CD8-positive, alpha-beta memory T cell (primary cell): ENCODE data around the gene SORCS2. TPM values are rescaled to one million over a fixed set of nuclear protein-coding genes. Genes with fewer than 3 reads are reported as not detected.

ENCODE experiments used
- CTCF ChIA-PET: fragments of 350-600 bp; sonication (Branson Sonifier 250); formaldehyde crosslinking; loops from one replicate; lab custom pipeline; 2021; ENCODE audit warnings: antibody characterized with exemption; lab: Charles Lee
- POLR2A ChIA-PET: fragments of 350-600 bp; sonication (Branson Sonifier 250); formaldehyde crosslinking; loops from one replicate; lab custom pipeline; 2021; ENCODE audit warnings: antibody characterized with exemption; lab: Charles Lee
- DNase-seq, 5 donors: peaks; one replicate each; pipeline versions ENCODE4 v3.0.0 to v3.0.0-alpha.2; 2020 to 2022; ENCODE audit warnings: mixed read lengths in 1 of 5
- H3K27ac ChIP-seq: one replicate; pipeline ENCODE4 v1.7.0; 2013; ENCODE audit warnings: low read depth, mild to moderate bottlenecking, low read length, moderate library complexity
- H3K27me3 ChIP-seq: 2 replicates; pipeline ENCODE4 v1.7.0; 2013; ENCODE audit warnings: low read length, mild to moderate bottlenecking; ENCODE audit not compliant: insufficient read depth, poor library complexity, severe bottlenecking
- H3K36me3 ChIP-seq: 2 replicates; pipeline ENCODE4 v1.7.0; 2013; ENCODE audit warnings: mild to moderate bottlenecking, low read length, moderate library complexity; ENCODE audit not compliant: insufficient read depth
- H3K4me1 ChIP-seq: 2 replicates; pipeline ENCODE4 v1.7.0; 2013; ENCODE audit warnings: mild to moderate bottlenecking, low read length, moderate library complexity; ENCODE audit not compliant: insufficient read depth
- H3K4me3 ChIP-seq: 2 replicates; pipeline ENCODE4 v1.7.0; 2013; ENCODE audit warnings: mild to moderate bottlenecking, low read length
- H3K9me3 ChIP-seq: 2 replicates; pipeline ENCODE4 v1.7.0; 2013; ENCODE audit warnings: mild to moderate bottlenecking, low read length
- H3K27ac Mint-ChIP-seq, 8 donors: one replicate each; pipeline ENCODE4 v1.8.0; 2020 to 2021; ENCODE audit warnings: mixed read lengths in 8 of 8, mild to moderate bottlenecking in 6 of 8, inconsistent platforms in 3 of 8, moderate library complexity in 3 of 8
- H3K27me3 Mint-ChIP-seq, 2 donors: one replicate each; pipeline ENCODE4 v1.8.0; 2020 to 2021; ENCODE audit warnings: mixed read lengths in 2 of 2, mild to moderate bottlenecking in 1 of 2, moderate library complexity in 1 of 2
- H3K36me3 Mint-ChIP-seq, 3 donors: one replicate each; pipeline ENCODE4 v1.8.0; 2020 to 2021; ENCODE audit warnings: mixed read lengths in 3 of 3, inconsistent platforms in 1 of 3, mild to moderate bottlenecking in 1 of 3
- H3K4me1 Mint-ChIP-seq, 3 donors: one replicate each; pipeline ENCODE4 v1.8.0; 2020 to 2021; ENCODE audit warnings: mixed read lengths in 3 of 3, inconsistent platforms in 1 of 3, mild to moderate bottlenecking in 1 of 3
- H3K4me3 Mint-ChIP-seq, 7 donors: one replicate each; pipeline ENCODE4 v1.8.0; 2020 to 2021; ENCODE audit warnings: mixed read lengths in 7 of 7, mild to moderate bottlenecking in 6 of 7, moderate library complexity in 4 of 7, inconsistent platforms in 2 of 7
- H3K9me3 Mint-ChIP-seq, 5 donors: one replicate each; pipeline ENCODE4 v1.8.0; 2020 to 2022; ENCODE audit warnings: mixed read lengths in 5 of 5, mild to moderate bottlenecking in 3 of 5, moderate library complexity in 2 of 5, inconsistent platforms in 1 of 5
- polyA plus RNA-seq: library from polyadenylated mRNA; unstranded; fragments of 300-500 nt; fragmentation: Illumina TruSeq; gene quantifications from one replicate; pipeline ENCODE4 v1.2.3, GENCODE V29; 2021
- total RNA-seq, 2 experiments: library from RNA; stranded (reverse); gene quantifications; one replicate each; pipeline ENCODE4 v1.2.3, GENCODE V29; 2021

Gene SORCS2
- total and polyA plus RNA-seq, 3 experiments from 2014 or later, result not detected

DNA sequence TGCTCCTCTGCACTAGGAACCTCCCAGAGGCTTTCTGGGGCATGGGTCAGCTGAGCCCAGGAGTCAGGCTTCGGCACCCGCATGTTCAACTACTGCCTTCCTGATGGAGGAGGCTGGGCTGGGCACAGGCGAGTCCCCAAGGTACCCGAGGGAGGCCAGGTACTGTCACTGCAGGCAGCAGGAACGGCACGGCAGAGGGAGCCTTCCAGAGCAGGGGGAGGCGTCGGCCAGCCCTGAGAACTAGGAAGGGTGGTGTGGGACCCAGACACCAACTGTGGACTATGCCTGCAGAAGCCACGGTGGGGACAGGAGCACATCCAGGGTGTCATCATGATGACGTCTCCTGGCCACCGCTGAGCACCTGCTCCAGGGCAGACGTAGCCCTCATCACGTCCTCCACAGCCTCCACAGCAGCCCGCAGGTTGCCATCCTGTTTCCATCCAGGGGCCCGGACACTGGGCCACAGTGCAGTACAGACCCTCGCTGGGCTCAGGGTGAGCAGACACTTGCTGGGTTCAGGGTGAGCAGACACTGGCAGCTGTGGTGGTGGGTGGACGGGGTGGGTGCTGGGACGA is 40.8 kb downstream of the SORCS2 start:
- POLR2A ChIA-PET, result no interaction called here
- no peaks in the 10 kb centered on the region for H3K27me3 ChIP-seq
- H3K27ac Mint-ChIP-seq, result peak overlapping the region in 1 of 8 donors; percentile 47
- DNase-seq, result peak in 1 of 5 donors; percentile 35
- H3K36me3 Mint-ChIP-seq, result no peaks in the 10 kb centered on the region
- no peak overlapping the region for H3K27ac ChIP-seq
- CTCF ChIA-PET, result no interaction called here
- peaks cover 3 to 11% of the 10 kb centered on the region in 2 donors for H3K27me3 Mint-ChIP-seq
- peaks cover 0 to 7% (median 3%) of the 10 kb centered on the region in 5 donors for H3K9me3 Mint-ChIP-seq
- H3K4me1 Mint-ChIP-seq, result no peaks in the 10 kb centered on the region
- H3K36me3 ChIP-seq, result no peaks in the 10 kb centered on the region
- no peak overlapping the region for H3K4me3 Mint-ChIP-seq
- H3K4me3 ChIP-seq, result no peak overlapping the region
- no peaks in the 10 kb centered on the region for H3K9me3 ChIP-seq
- no peaks in the 10 kb centered on the region for H3K4me1 ChIP-seq

DNA sequence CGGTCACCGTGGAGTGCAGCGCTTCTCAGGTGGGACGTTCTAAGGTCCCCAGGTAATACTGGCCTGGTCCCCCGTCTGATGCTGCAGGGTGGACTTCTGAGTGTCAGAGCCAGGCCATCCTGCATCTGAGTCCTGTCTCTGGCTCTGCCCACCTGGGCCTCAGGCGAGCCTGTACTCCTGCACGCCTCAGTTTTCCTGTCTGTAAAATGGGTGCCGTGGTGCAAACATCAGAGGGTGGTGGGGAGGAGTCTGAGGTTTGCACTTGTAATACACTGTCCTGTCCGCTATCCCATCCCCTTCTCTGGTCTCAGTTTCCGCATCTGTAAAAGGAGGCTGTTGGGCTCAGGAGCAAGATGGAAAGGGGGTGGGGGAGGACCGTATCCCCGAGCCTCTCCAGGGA is 41.3 kb downstream of the SORCS2 start:
- CTCF ChIA-PET, result no interaction called here
- no peaks in the 10 kb centered on the region for H3K9me3 ChIP-seq
- H3K4me3 ChIP-seq, result no peak overlapping the region
- DNase-seq, result no peak
- Mint-ChIP-seq H3K27me3 (peaks cover 3 to 11% of the 10 kb centered on the region in 2 donors), H3K27ac (no peak overlapping the region), H3K36me3 (no peaks in the 10 kb centered on the region), H3K4me1 (no peaks in the 10 kb centered on the region), H3K9me3 (peaks cover 0 to 8% (median 6%) of the 10 kb centered on the region in 5 donors), H3K4me3 (no peak overlapping the region)
- no peaks in the 10 kb centered on the region for H3K36me3 ChIP-seq
- H3K4me1 ChIP-seq, result no peaks in the 10 kb centered on the region
- H3K27me3 ChIP-seq, result no peaks in the 10 kb centered on the region
- no peak overlapping the region for H3K27ac ChIP-seq
- POLR2A ChIA-PET, result no interaction called here

DNA sequence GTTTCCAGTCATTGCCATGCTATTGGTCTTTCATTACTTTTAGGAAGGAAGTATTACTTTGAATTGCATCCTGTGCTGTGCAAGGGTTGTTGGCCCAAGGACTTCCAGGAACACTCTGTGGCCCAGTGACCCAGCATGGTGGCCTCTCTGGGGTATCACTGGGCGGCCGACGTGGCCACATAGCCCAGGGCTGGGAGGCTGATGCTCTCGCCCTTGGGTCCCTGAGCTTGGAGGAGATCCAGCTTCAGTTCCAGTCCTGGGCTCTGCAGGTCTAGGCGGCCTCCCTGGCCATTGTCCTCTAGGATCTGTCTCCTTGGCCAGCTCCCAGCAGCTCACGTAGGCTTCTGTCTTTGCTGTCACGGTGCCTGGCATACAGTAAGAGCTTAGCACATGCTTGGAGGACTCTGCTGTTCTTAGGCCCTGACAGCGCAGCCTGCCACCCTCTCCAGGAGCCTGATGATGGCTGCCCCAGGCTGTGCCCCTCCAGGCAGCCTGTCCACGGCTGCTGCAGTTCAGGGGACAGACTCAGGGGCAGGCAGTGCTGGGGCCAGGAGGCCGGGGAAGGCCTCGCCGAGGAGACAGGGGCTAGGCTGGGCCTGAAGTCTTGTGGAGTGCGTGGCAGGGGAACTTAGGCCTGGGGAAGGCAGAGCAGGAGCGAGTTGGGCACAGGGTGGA is 42.2 kb downstream of the SORCS2 start:
- Mint-ChIP-seq H3K4me3 (no peak overlapping the region), H3K27ac (no peak overlapping the region), H3K4me1 (no peaks in the 10 kb centered on the region), H3K36me3 (no peaks in the 10 kb centered on the region), H3K27me3 (peaks cover 3 to 7% of the 10 kb centered on the region in 2 donors), H3K9me3 (peaks cover 3 to 16% (median 7%) of the 10 kb centered on the region in 5 donors)
- Histone ChIP-seq H3K4me3 (no peak overlapping the region), H3K27ac (no peak overlapping the region), H3K27me3 (no peaks in the 10 kb centered on the region), H3K36me3 (no peaks in the 10 kb centered on the region), H3K9me3 (no peaks in the 10 kb centered on the region), H3K4me1 (no peaks in the 10 kb centered on the region)
- ChIA-PET POLR2A (no interaction called here), CTCF (no interaction called here)
- peak in 1 of 5 donors; percentile 30 for DNase-seq

DNA sequence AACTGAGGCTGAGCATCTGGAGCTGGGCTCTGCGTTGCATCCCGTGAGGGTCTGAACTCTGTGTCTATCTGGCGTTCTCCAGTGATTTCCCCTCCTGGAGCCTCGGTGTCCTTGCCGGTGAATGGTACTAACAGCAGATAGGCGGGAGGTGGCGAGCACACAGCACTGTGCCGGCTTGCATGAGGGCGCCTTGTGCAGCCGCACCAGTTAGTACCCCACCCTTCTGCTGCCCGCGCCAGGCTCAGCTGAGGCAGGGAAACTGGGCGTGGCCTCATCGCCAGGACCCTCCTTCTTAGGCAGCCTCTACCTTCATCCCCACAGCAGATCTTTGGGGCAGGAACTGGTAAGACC is 42.7 kb downstream of the SORCS2 start:
- Histone ChIP-seq H3K36me3 (no peaks in the 10 kb centered on the region), H3K4me3 (no peak overlapping the region), H3K9me3 (no peaks in the 10 kb centered on the region), H3K27me3 (no peaks in the 10 kb centered on the region), H3K4me1 (no peaks in the 10 kb centered on the region), H3K27ac (no peak overlapping the region)
- Mint-ChIP-seq H3K36me3 (no peaks in the 10 kb centered on the region), H3K4me3 (no peak overlapping the region), H3K9me3 (peaks cover 3 to 17% (median 7%) of the 10 kb centered on the region in 5 donors), H3K27ac (no peak overlapping the region), H3K27me3 (peaks cover 3 to 7% of the 10 kb centered on the region in 2 donors), H3K4me1 (no peaks in the 10 kb centered on the region)
- ChIA-PET CTCF (no interaction called here), POLR2A (no interaction called here)
- DNase-seq, result no peak

DNA sequence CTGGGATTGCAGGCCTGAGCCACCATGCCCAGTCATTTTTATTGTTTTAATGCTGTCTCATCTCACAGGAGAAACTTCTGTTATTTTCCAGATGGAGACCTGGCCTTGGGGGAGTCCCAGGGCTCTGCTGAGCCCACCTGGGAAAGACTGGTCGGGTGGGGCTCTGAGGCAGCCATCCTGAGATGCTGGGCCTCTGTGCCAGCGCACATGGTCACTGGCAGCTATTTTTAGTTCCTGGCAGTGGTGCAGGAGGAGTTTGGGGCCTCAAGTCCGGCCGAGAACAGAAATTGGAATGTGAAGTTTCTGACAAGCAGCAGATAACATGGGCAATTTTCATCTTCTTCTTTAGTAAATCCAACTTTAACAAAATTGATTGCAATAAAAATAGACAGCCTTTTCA is 44.5 kb downstream of the SORCS2 start:
- Histone ChIP-seq H3K27me3 (no peaks in the 10 kb centered on the region), H3K27ac (no peak overlapping the region), H3K4me1 (no peaks in the 10 kb centered on the region), H3K36me3 (no peaks in the 10 kb centered on the region), H3K4me3 (no peak overlapping the region), H3K9me3 (no peaks in the 10 kb centered on the region)
- Mint-ChIP-seq H3K27ac (no peak overlapping the region), H3K9me3 (peaks cover 3 to 17% (median 7%) of the 10 kb centered on the region in 5 donors), H3K4me1 (no peaks in the 10 kb centered on the region), H3K27me3 (peaks cover 4 to 7% of the 10 kb centered on the region in 2 donors), H3K36me3 (no peaks in the 10 kb centered on the region), H3K4me3 (no peak overlapping the region)
- no peak for DNase-seq
- ChIA-PET CTCF (no interaction called here), POLR2A (no interaction called here)

DNA sequence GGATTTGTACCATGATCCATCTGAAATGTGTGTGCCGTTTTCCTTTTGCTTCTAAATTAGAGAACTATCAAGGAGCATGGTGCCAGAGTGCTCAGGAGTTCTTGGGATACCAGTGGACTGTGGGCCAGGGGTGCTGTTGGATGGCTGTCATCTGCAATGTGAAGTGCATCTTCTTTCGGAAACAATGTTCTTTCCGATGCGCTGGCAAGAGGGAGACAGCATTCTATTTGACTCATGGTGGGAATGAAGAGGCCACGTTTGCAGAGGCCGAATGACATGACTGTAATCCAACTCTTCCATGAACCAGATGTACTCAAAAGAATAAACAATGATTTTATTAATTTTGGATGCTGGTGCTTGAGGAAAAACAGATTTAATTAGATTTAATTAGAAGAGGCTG is 45.5 kb downstream of the SORCS2 start:
- H3K4me1 ChIP-seq, result no peaks in the 10 kb centered on the region
- no peak overlapping the region for H3K4me3 Mint-ChIP-seq
- peaks cover 3 to 17% (median 7%) of the 10 kb centered on the region in 5 donors for H3K9me3 Mint-ChIP-seq
- no peak overlapping the region for H3K27ac Mint-ChIP-seq
- no peaks in the 10 kb centered on the region for H3K4me1 Mint-ChIP-seq
- ChIA-PET CTCF (no interaction called here), POLR2A (no interaction called here)
- H3K4me3 ChIP-seq, result no peak overlapping the region
- DNase-seq, result no peak
- no peaks in the 10 kb centered on the region for H3K36me3 ChIP-seq
- H3K9me3 ChIP-seq, result no peaks in the 10 kb centered on the region
- no peaks in the 10 kb centered on the region for H3K27me3 ChIP-seq
- H3K27ac ChIP-seq, result no peak overlapping the region
- no peaks in the 10 kb centered on the region for H3K36me3 Mint-ChIP-seq
- peaks cover 3 to 7% of the 10 kb centered on the region in 2 donors for H3K27me3 Mint-ChIP-seq

DNA sequence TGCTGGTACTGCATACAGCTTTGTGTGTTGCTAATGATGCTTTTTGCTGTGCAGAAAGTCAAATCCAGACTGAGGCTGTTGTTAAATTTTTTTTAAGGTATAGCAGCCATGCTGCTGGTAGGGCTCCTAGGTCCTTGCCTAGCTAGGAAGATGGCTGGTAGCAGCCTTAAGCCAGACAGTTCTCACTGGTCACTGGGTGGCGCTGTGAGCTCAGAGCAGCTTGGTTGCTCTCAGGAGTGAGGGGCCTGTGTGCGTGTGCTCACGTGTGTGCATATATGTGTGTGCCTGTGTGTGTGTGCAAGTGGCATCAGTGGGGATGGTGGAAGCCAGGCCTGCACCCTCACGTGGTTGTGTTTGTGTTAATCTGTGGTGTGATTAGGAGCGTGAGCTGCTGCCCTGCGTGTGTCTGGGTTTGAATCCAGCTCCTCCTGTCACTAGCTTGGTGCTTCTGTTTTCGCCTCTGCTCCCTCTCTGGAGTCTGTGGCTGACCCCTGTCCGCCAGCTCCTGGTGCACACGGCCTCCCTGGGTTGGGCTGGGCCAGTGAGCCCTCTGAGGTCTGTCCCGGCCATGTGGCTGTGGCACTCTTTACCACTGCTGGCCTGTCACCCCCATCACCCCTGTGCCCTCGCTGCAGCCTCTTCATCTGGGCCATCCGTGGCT is 46.1 kb downstream of the SORCS2 start:
- Mint-ChIP-seq H3K36me3 (no peaks in the 10 kb centered on the region), H3K4me1 (no peaks in the 10 kb centered on the region), H3K4me3 (no peak overlapping the region), H3K9me3 (peaks cover 3 to 17% (median 7%) of the 10 kb centered on the region in 5 donors), H3K27ac (no peak overlapping the region), H3K27me3 (peaks cover 7% of the 10 kb centered on the region in 2 donors)
- Histone ChIP-seq H3K36me3 (no peaks in the 10 kb centered on the region), H3K27me3 (no peaks in the 10 kb centered on the region), H3K9me3 (no peaks in the 10 kb centered on the region), H3K4me1 (no peaks in the 10 kb centered on the region), H3K27ac (no peak overlapping the region), H3K4me3 (no peak overlapping the region)
- ChIA-PET CTCF (no interaction called here), POLR2A (no interaction called here)
- DNase-seq, result no peak

DNA sequence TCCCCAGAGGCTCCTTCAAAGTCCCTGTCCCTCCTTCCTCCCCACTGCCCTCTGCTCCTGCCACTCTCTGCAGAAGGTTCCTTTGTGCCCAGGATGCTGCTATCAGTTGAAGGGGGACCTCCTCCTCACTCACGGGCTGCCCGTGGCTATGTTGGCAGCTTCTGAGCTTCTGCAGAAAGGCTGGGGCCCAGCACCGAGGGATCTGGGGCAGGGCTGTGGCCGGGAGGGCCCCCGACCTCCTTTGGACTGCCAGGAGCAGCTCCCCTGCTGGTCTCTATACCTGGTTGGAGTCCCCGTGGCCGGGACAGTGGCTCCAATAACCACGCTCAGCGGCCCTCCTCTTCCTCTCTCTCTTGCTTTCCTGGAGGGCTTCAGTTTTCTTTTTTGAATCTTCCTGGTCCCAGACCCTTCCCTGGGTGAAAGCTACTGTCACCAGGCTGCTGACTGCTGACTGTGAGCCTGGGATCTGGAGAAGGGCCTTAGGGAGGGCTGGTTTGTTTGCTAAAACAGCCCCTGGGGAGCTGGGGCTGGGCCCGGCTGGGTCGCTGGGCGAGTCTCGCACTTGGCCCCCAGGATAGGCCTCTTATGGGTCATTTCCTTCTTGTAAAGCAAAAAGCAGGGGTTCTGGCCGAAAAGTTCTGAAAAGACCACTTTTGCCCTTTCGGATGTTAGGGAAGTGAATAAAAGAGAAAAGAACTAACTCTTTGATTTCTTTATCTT is 46.9 kb downstream of the SORCS2 start:
- H3K4me3 ChIP-seq, result no peak overlapping the region
- no peaks in the 10 kb centered on the region for H3K4me1 ChIP-seq
- Mint-ChIP-seq H3K4me3 (no peak overlapping the region), H3K36me3 (no peaks in the 10 kb centered on the region), H3K4me1 (no peaks in the 10 kb centered on the region), H3K27ac (peak overlapping the region in 1 of 8 donors; percentile 86), H3K9me3 (peaks cover 3 to 17% (median 7%) of the 10 kb centered on the region in 5 donors), H3K27me3 (peaks cover 4 to 6% of the 10 kb centered on the region in 2 donors)
- no peaks in the 10 kb centered on the region for H3K27me3 ChIP-seq
- ChIA-PET CTCF (no interaction called here), POLR2A (no interaction called here)
- no peak for DNase-seq
- H3K9me3 ChIP-seq, result no peaks in the 10 kb centered on the region
- H3K27ac ChIP-seq, result no peak overlapping the region
- H3K36me3 ChIP-seq, result no peaks in the 10 kb centered on the region
